Stimulated activated CD8-positive, alpha-beta memory T cell treated with anti-CD3 and anti-CD28 coated beads, Interleukin-12 subunit alpha, Interleukin-12 subunit beta, amount 100 ng/mL, for 4 hours (primary cell): Measurements from ENCODE around the gene ADAMTS16.
"Not testable (repeated sequence)": the region's sequence is repeated elsewhere in the genome, so short reads cannot be mapped to it uniquely, and the experiment has no call there.

Experiments used
- DNase-seq: peaks from one replicate; pipeline ENCODE4 v3.0.0-alpha.2; 2020; ENCODE audit warnings: low read depth

Gene ADAMTS16

DNA sequence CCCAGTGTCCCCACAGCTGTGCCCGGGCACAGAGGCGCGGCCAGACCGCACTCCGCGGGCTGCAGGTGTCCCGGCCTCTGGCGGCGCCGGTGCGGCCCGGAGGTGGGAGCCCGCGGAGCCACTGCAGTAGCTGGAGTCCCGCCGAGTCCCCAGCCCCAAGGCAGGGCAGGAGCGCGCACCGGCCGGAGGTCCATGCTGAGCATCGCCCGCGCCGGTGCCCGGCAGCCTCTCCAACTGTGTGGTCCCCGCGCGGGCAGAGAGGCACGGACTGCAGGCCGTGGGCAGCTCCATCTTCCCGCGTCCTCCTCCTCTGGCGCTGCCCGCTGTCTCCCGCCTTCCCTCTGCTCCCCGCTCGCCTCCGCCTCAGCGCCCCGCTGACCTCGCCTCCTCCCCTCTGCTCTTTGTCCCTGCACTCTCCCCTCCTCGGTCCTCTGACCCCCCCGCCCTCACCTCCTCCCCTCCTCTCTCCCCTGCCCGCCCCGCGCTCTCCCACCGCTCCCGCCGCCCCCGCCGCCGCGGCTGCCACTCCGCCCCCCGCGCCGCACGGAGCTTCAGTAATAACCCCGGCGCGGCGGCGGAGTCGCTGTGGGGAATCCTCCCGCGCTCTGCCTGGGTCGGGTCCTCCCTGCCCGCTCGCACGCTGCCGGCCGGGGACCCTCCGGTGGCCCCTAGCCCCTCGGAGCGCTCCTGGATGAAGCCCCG lies at the start of gene ADAMTS16:
Gene ADAMTS16, plus strand, starts transcription at position 554 of the 702 bp plus-strand sequence. Its CDS starts 138 bp downstream, at position 692.
- DNase-seq = no peak

DNA sequence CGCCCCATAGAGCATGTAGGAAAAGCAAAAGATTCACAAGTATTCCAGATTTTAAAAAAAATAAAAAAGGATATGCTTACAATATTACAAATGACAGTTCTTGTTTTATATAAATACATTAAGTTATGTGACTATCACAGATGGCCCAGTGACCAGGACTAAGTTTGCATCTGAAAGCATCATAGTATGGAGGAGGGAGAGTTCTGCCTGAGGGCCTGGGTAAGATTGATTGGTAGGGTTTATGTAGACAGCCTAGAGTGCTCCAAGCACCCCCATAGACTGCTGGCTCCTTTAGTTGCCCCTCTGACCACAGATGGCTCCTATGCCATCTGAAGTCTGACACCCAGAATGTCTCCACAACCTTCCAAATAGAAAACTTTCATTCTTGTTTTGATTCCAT lies 48.0 kb upstream of the ADAMTS16 start:
- DNase-seq = no peak

DNA sequence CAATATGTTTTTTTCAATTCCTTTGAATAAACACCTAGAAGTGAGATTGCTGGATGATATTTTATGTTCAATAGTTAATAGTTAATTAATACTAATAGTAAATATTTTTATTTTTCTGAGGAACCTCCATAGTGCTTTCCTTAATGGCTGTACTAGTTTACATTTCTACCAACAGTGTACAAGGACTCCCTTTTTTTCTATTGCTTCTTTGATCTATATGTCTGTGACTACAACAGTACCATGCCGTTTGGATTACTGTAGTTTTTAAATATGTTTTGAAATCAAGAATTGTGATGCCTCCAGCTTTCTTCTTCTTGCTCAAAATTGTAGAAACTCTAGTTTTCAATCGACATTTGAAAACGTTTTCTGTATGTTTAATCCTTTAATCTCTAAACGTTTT lies 39.5 kb upstream of the ADAMTS16 start:
- DNase-seq = no peak

- DNase-seq = no peak
These were observed 38.5 kb upstream of the ADAMTS16 start for GRCh38 chr5:5101676-5102075.

GRCh38 chr5:5103245-5103644 lies 36.9 kb upstream of the ADAMTS16 start:
- DNase-seq = no peak

- no peak for DNase-seq
These were observed 35.6 kb upstream of the ADAMTS16 start for GRCh38 chr5:5104550-5104949.

- DNase-seq = no peak
These were observed 34.6 kb upstream of the ADAMTS16 start for GRCh38 chr5:5105531-5105930.

- DNase-seq = no peak
These were observed 23.2 kb upstream of the ADAMTS16 start for GRCh38 chr5:5116956-5117355.

DNA sequence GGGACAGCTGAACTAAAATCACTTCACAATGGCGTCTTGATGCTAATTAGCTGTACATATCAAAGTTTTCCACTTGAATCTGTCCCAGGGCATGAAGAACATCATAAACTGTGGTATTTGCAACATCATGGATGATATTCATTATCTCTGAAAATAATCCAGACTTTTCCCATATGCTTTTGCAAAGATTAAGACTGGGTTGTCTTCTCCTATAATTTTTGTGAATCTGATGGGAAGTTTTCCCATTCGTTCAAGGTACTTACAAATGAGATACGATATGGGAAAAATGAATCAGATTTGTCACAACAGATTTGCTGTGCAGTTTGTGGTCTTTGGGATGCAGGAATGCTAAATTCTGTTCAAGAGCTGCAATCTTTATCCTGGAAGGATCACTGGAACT lies 17.4 kb upstream of the ADAMTS16 start:
- no peak for DNase-seq

DNA sequence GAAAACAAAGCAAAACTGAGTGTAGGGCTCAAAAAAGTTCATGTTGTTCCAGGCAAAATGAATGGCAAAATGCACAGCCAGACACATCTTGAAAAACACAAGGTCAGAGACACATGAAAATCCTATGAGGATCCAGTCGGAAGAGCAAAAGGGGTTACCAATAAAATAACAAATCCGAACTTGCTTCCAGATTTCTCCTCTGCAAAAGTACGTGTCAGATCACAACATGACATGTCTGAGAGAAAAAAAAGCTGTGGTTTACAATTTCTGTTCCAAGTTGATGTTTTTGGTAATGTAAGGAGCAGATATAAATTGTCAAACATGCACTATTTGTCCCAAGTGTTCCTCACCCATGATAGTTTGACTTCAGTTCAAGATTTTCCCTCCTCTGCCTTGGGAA lies 15.9 kb upstream of the ADAMTS16 start:
- no peak for DNase-seq

GRCh38 chr5:5126444-5126843 lies 13.7 kb upstream of the ADAMTS16 start:
- no peak for DNase-seq

GRCh38 chr5:5128766-5129165 lies 11.4 kb upstream of the ADAMTS16 start:
- no peak for DNase-seq

DNA sequence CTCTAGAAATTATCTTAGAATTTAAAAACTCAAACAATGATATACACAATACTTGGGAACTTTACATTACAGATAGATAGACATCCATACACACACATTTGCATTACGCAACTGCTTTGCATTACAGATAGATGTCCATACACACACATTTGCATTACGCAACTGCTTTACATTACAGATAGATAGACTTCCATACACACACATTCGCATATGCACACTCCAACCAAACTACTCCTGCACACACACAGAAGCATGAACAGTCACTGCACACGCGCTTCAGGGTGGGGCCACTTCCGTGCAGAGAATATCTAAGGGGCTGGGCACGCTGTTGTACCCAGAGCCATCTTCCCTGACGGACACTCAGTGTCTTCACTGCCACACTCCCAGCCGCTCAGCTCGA lies 7.9 kb upstream of the ADAMTS16 start:
- DNase-seq = no peak

GRCh38 chr5:5132693-5133295 lies 7.3 kb upstream of the ADAMTS16 start:
- no peak for DNase-seq

DNA sequence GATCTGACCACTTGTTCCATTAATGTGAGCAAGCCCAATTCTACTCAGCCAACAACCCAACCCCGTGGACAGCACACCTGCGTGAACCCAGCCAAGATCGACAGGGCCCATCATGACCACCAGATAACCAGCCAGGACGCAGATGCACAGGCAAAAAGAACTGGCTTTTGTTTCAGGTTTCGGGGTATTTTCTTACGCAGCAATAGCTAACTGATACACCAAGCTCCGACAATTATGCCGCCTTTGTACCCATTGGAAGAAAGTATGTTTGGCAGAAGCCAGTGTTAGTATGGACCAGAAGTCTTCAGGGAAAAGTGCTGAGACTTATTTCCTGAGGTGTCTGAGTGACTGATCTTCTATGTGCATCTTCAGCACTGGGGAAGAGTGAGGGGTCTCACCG lies 6.0 kb upstream of the ADAMTS16 start:
- DNase-seq = no peak

- DNase-seq = no peak
These were observed 4.0 kb upstream of the ADAMTS16 start for GRCh38 chr5:5135957-5136676.

- DNase-seq = not testable (repeated sequence)
These were observed 2.3 kb upstream of the ADAMTS16 start for GRCh38 chr5:5137851-5138250.

- no peak for DNase-seq
These were observed 774 bp upstream of the ADAMTS16 start for GRCh38 chr5:5139336-5139776.

GRCh38 chr5:5140479-5141338 lies 579 bp downstream of the ADAMTS16 start:
- no peak for DNase-seq

DNA sequence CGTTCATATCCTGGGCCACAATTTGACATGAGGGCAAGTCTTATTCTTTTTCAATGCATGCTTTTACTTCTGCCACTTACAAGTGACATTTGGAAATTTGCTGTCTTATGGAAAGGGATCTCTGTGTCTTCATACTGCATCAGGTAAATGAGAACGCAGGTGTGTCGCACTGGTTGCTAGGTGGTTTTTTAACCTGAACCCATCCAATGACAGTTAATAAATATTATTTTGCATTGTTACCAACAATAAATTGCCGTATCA lies 1.1 kb downstream of the ADAMTS16 start:
- DNase-seq = no peak

- no peak for DNase-seq
These were observed 1.7 kb downstream of the ADAMTS16 start for GRCh38 chr5:5141625-5142525.

DNA sequence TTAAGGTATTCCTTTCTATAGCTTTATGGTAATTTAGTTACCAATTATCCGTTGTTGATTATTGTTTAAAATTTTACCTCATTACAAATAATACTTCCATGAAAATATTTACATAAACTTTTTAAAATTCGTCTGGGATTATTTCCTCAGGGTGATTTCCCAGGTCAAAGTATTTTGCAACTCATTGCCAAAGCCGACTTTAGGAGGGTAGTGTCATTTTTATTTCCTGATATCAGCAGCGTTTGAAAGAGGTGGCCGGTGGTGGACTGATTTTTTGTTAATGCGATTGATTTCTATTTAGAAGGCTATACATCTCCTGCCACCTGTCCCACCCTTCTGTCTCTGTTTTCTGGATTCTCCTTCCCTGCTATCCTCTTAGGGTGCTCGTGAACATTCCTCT lies 4.3 kb downstream of the ADAMTS16 start:
- no peak for DNase-seq
